Tibial artery (tissue), 4 donors: Measurements from ENCODE around the gene RIMS4.

Source experiments
- DNase-seq, 2 donors: peaks; one replicate each; pipeline ENCODE4 v3.0.0-alpha.2; 2019
- H3K27ac ChIP-seq, 2 donors: fragments of 200-600 bp; sonication (generic) in 1 of 2; 1 replicate in 1 of 2; 2 replicates in 1 of 2; pipeline ENCODE4 v1.5.1; 2018 to 2019; ENCODE audit warnings: mild to moderate bottlenecking in 1 of 2
- H3K27me3 ChIP-seq, 2 donors: fragments of 200-600 bp; sonication (generic) in 1 of 2; one replicate each; pipeline versions ENCODE4 v1.5.1 to v1.6.0; 2016 to 2019
- H3K36me3 ChIP-seq, 3 donors: fragments of 200-600 bp; sonication (generic) in 2 of 3; one replicate each; pipeline ENCODE4 v1.5.1; 2016 to 2019; ENCODE audit warnings: mild to moderate bottlenecking in 2 of 3
- H3K4me1 ChIP-seq, 4 donors: fragments of 200-600 bp; sonication (generic) in 2 of 4; 1 replicate in 3 of 4; 2 replicates in 1 of 4; pipeline ENCODE4 v1.5.1; 2016 to 2019
- H3K4me3 ChIP-seq, 2 donors: fragments of 200-600 bp; sonication (generic) in 1 of 2; 1 replicate in 1 of 2; 2 replicates in 1 of 2; pipeline ENCODE4 v1.5.1; 2018 to 2019; ENCODE audit warnings: mild to moderate bottlenecking in 2 of 2
- H3K9me3 ChIP-seq, 3 donors: fragments of 200-600 bp; sonication (generic) in 1 of 3; one replicate each; pipeline ENCODE4 v1.5.1; 2016 to 2019
- CTCF ChIP-seq, 2 experiments: fragments of 200-600 bp in 1 of 2; fragments of 450-650 bp in 1 of 2; IDR thresholded peaks; one replicate each; pipeline ENCODE4 v1.5.1; 2017 to 2019; ENCODE audit warnings: antibody characterized with exemption in 2 of 2, mild to moderate bottlenecking in 1 of 2, moderate library complexity in 1 of 2
- intact Hi-C: fragments of 100-400 bp; cut with DNase I; formaldehyde crosslinking; loops from one replicate; pipeline ENCODE4 v1.15.0; 2023; ENCODE audit warnings: low total_unique reads

RIMS4 gene

GRCh38 chr20:44810391-44811149 lies at the start of gene RIMS4:
Gene RIMS4, minus strand, starts transcription at chr20:44810546. Its CDS starts 275 bp downstream, at chr20:44810271.
- Histone ChIP-seq H3K27ac (peak within 1 kb of the TSS in 1 of 2 donors; percentile 37), H3K27me3 (peaks cover 0 to 52% of the 10 kb centered on the region in 2 donors), H3K9me3 (peaks cover 3 to 16% (median 13%) of the 10 kb centered on the region in 3 donors), H3K4me3 (peak within 1 kb of the TSS; percentile 38 to 47), H3K4me1 (peaks cover 0 to 17% (median 13%) of the 10 kb centered on the region in 4 donors), H3K36me3 (no peaks in the 10 kb centered on the region)
- no peak for TF ChIP-seq CTCF (IDR thresholded peaks at IDR 0.05)
- intact Hi-C loops: no loop called here
- DNase-seq: no peak

GRCh38 chr20:44858606-44859360 lies 48.4 kb upstream of the RIMS4 start:
- intact Hi-C loops: no loop called here
- peak overlapping the region; percentile 78 to 83 for H3K27ac ChIP-seq

DNA sequence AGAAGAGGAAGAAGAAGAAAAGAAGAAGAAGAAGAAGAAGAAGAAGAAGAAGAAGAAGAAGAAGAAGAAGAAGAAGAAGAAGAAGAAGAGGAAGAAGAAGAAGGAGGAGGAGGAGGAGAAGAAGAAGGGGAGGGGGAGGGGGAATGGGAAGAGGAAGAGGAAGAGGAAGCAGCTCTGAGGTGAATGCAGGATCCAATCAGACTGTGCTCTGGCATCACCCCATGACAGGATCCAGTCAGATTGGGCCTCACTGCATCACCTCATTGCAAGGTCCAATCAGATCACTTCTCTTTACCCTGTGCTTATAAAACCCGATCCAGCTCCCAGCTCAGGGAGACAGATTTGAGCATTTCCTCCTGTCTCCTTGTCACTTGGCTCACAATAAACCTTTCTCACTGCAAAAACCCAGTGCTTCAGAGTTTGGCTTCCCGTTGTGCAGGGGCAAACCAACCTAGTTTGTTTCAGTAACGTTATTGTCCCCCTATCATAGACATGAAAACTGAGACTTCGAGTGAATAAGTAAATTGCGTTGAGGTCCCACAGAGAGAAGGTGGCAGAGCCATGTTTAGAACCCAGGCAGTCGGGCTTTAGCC lies 46.6 kb upstream of the RIMS4 start:
- intact Hi-C loops: no loop called here
- Histone ChIP-seq H3K4me3 (no peak overlapping the region), H3K27ac (peak overlapping the region in 1 of 2 donors; percentile 78), H3K27me3 (no peaks in the 10 kb centered on the region), H3K4me1 (peaks cover 0 to 39% (median 15%) of the 10 kb centered on the region in 4 donors), H3K9me3 (no peaks in the 10 kb centered on the region), H3K36me3 (no peaks in the 10 kb centered on the region)
- no peak for DNase-seq
- no peak for TF ChIP-seq CTCF (IDR thresholded peaks at IDR 0.05)

More at GRCh38 chr20:44858606-44859360, 48.4 kb upstream of the RIMS4 start:
- Histone ChIP-seq H3K9me3 (no peaks in the 10 kb centered on the region), H3K4me1 (peaks cover 0 to 57% (median 26%) of the 10 kb centered on the region in 4 donors), H3K36me3 (no peaks in the 10 kb centered on the region), H3K27me3 (no peaks in the 10 kb centered on the region), H3K4me3 (no peak overlapping the region)
- no peak for TF ChIP-seq CTCF (IDR thresholded peaks at IDR 0.05)
- no peak for DNase-seq

DNA sequence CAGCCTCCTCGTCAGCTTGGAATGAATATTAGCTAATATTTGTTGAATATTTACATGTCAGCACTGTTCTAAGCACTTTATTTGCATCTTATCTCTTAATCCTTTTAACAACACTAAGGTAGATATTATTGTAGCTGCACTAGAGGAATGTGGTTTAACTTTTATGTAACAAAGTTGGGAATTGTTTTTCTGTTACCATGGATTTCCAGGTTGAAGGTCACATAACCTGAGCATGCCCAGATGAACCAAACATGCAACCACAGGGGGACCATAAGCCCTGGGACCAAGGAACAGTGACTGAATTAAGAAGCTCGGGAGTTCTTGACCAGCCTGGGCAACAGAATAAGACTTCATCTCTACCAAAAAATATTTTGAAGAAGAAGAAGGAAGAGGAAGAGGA lies 46.1 kb upstream of the RIMS4 start:
- no peak for TF ChIP-seq CTCF (IDR thresholded peaks at IDR 0.05)
- peak overlapping the region in 1 of 2 donors; percentile 78 for H3K27ac ChIP-seq
- no peak overlapping the region for H3K4me3 ChIP-seq
- H3K36me3 ChIP-seq: no peaks in the 10 kb centered on the region
- no peak for DNase-seq
- H3K9me3 ChIP-seq: no peaks in the 10 kb centered on the region
- H3K4me1 ChIP-seq: peaks cover 0 to 35% (median 11%) of the 10 kb centered on the region in 4 donors
- intact Hi-C loops: no loop called here
- H3K27me3 ChIP-seq: no peaks in the 10 kb centered on the region

DNA sequence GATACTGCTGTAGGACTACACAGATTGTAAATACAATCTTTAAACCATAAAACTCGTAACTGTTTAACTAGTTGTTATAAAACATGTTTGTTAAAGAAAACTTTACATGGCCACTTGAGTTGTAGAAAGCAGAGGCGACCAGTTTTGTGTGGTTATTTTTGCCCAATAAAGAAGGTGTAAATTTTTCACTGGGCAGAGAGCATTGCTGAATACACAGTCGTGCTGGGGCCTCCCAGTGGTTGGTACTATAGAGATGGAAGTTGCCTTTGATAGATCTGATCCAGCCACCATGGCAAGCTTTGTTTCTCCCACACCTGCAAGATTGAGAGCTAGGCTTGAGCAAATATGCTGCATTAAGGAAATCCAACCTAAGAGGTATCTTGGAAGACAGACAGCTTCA lies 41.2 kb upstream of the RIMS4 start:
- H3K4me1 ChIP-seq: no peaks in the 10 kb centered on the region
- DNase-seq: no peak
- no peak for TF ChIP-seq CTCF (IDR thresholded peaks at IDR 0.05)
- H3K9me3 ChIP-seq: no peaks in the 10 kb centered on the region
- no peak overlapping the region for H3K4me3 ChIP-seq
- intact Hi-C loops: no loop called here
- H3K36me3 ChIP-seq: no peaks in the 10 kb centered on the region
- no peaks in the 10 kb centered on the region for H3K27me3 ChIP-seq
- no peak overlapping the region for H3K27ac ChIP-seq
